Spleen (tissue), 11 donors: ENCODE data around the gene ALOX5AP. TPM values are rescaled to one million over a fixed set of nuclear protein-coding genes. Genes with fewer than 3 reads are reported as not detected.

Experiments used
- DNase-seq: peaks from one replicate; pipeline ENCODE4 v3.0.0-alpha.2; 2020
- H3K27ac ChIP-seq, 8 donors: fragments of 200-600 bp; sonication (generic) in 7 of 8; 1 replicate in 4 of 8; 2 replicates in 4 of 8; pipeline versions ENCODE4 v1.5.0 to v1.8.0; 2016 to 2021; ENCODE audit warnings: inconsistent platforms in 4 of 8, mild to moderate bottlenecking in 4 of 8, moderate library complexity in 1 of 8
- H3K27me3 ChIP-seq, 7 donors: fragments of 200-600 bp; sonication (generic) in 6 of 7; replicated peaks in 1 of 7; 1 replicate in 4 of 7; 2 replicates in 3 of 7; pipeline versions ENCODE4 v1.5.0 to v1.8.0; 2016 to 2021; ENCODE audit warnings: inconsistent platforms in 3 of 7, mild to moderate bottlenecking in 1 of 7
- H3K36me3 ChIP-seq, 6 donors: fragments of 200-600 bp; sonication (generic) in 5 of 6; 1 replicate in 4 of 6; 2 replicates in 2 of 6; pipeline versions ENCODE4 v1.5.0 to v1.8.0; 2016 to 2021; ENCODE audit warnings: inconsistent platforms in 2 of 6
- H3K4me1 ChIP-seq, 6 donors: fragments of 200-600 bp; sonication (generic) in 5 of 6; 1 replicate in 3 of 6; 2 replicates in 3 of 6; pipeline versions ENCODE4 v1.5.0 to v1.8.0; 2016 to 2021; ENCODE audit warnings: inconsistent platforms in 3 of 6
- H3K4me3 ChIP-seq, 8 donors: fragments of 200-600 bp; sonication (generic) in 7 of 8; 1 replicate in 4 of 8; 2 replicates in 4 of 8; pipeline versions ENCODE4 v1.5.0 to v1.8.0; 2016 to 2021; ENCODE audit warnings: inconsistent platforms in 4 of 8, mild to moderate bottlenecking in 4 of 8, moderate library complexity in 2 of 8
- H3K9me3 ChIP-seq, 8 donors: fragments of 200-600 bp; sonication (generic) in 7 of 8; 1 replicate in 4 of 8; 2 replicates in 4 of 8; pipeline versions ENCODE4 v1.5.0 to v1.8.0; 2016 to 2021; ENCODE audit warnings: inconsistent platforms in 4 of 8
- CTCF ChIP-seq, 11 experiments: fragments of 200-600 bp in 7 of 11; fragments of 450-650 bp in 4 of 11; sonication (generic) in 4 of 11; IDR thresholded peaks in 8 of 11; conservative IDR thresholded peaks in 3 of 11; 1 replicate in 7 of 11; 2 replicates in 4 of 11; pipeline versions ENCODE4 v1.4.0 to v1.8.0; 2016 to 2021; ENCODE audit warnings: antibody characterized with exemption in 11 of 11, inconsistent platforms in 4 of 11, mild to moderate bottlenecking in 1 of 11
- POLR2A ChIP-seq, 3 donors: fragments of 450-650 bp; IDR thresholded peaks; one replicate each; pipeline ENCODE4 v1.5.1; 2017; ENCODE audit warnings: antibody characterized with exemption in 3 of 3, mild to moderate bottlenecking in 1 of 3
- POLR2AphosphoS5 ChIP-seq, 3 donors: sonication (generic); formaldehyde crosslinking; IDR thresholded peaks; one replicate each; pipeline ENCODE4 v1.5.1; 2017; ENCODE audit warnings: antibody characterized with exemption in 3 of 3
- WGBS, 5 donors: extraction: QIAGEN DNeasy Blood & Tissue Kit in 3 of 5; methylation state at CpG; one replicate each; pipeline versions ENCODE4 v1.1.5 to v1.1.7; 2013 to 2018; 5-methylcytosine and 5-hydroxymethylcytosine counted together
- intact Hi-C: fragments of 100-400 bp; cut with DNase I; formaldehyde crosslinking; loops from one replicate; pipeline ENCODE4 v1.15.0; 2023; ENCODE audit warnings: low total_unique reads
- polyA plus RNA-seq, 3 donors: library from polyadenylated mRNA; stranded (reverse); fragments of 200-250 nt; gene quantifications; one replicate each; pipeline ENCODE4 v1.2.1, GENCODE V29; 2013
- total RNA-seq, 7 donors: library from RNA; depleted of rRNA in 3 of 7; stranded (reverse); fragments of >200 nt in 3 of 7; fragmentation: NEBNext Ultra II Directional in 4 of 7; extraction: Animal tissue kit (Norgen Biotek cat#: 25700) in 4 of 7; gene quantifications; one replicate each; pipeline versions ENCODE4 v1.1.0 to v1.2.1, GENCODE V29; 2016 to 2021
- donor health status: healthy with polysubstance abuse.
- donor health status: DM: no; HTN: no; CAD: no; lungs with moderate emphysema.
- donor health status: DM: no; HTN: no; CAD: no.
- donor health status: Bipolar disorder and iron deficiency.
- donor health status: healthy.
- donor health status: DM: no; HTN: no; CAD: no.
- donor health status: DM: yes; HTN: yes; CAD: no.

The ALOX5AP gene
- total and polyA plus RNA-seq, 10 donors, result 36.8 to 268 (median 70.0) TPM

- Histone ChIP-seq H3K27ac (peak overlapping the region in 5 of 8 donors; percentile 9 to 56 (median 29)), H3K36me3 (no peaks in the 10 kb centered on the region), H3K4me3 (no peak overlapping the region), H3K27me3 (no peaks in the 10 kb centered on the region), H3K4me1 (peaks cover 12 to 42% (median 28%) of the 10 kb centered on the region in 6 donors), H3K9me3 (no peaks in the 10 kb centered on the region)
- WGBS, 5 donors, result 68 to 86% (median 74%) methylated on average over 4 of the region's 4 CpGs
- TF ChIP-seq POLR2AphosphoS5 (IDR thresholded peaks at IDR 0.05) (no peak), CTCF (IDR thresholded peaks at IDR 0.05 in 8 of 11, conservative IDR thresholded peaks at IDR 0.05 in 3 of 11) (no peak), POLR2A (IDR thresholded peaks at IDR 0.05) (no peak)
- intact Hi-C loops, result loop anchor here (10.0 kb wide), 1 partner anchor 340 kb away; the partner anchor contains the start of gene HMGB1
- no peak for DNase-seq
Measured at GRCh38 chr13:30805132-30805537, 69.8 kb downstream of the ALOX5AP start.

GRCh38 chr13:30805603-30806011 is 70.3 kb downstream of the ALOX5AP start:
- H3K4me3 ChIP-seq, result no peak overlapping the region
- H3K36me3 ChIP-seq, result no peaks in the 10 kb centered on the region
- TF ChIP-seq POLR2A (IDR thresholded peaks at IDR 0.05), result no peak
- TF ChIP-seq POLR2AphosphoS5 (IDR thresholded peaks at IDR 0.05), result peak in 1 of 3 donors; percentile 38
- 70 to 82% (median 79%) methylated on average over 7 of the region's 7 CpGs for WGBS, 5 donors
- no peaks in the 10 kb centered on the region for H3K27me3 ChIP-seq
- no peak for DNase-seq
- peaks cover 12 to 42% (median 28%) of the 10 kb centered on the region in 6 donors for H3K4me1 ChIP-seq
- H3K27ac ChIP-seq, result peak overlapping the region in 5 of 8 donors; percentile 9 to 56 (median 29)
- H3K9me3 ChIP-seq, result no peaks in the 10 kb centered on the region
- intact Hi-C loops, result loop anchor here (10.0 kb wide), 1 partner anchor 341 kb away; the partner anchor contains the start of gene HMGB1

GRCh38 chr13:30806784-30807183 is 71.4 kb downstream of the ALOX5AP start:
- Histone ChIP-seq H3K9me3 (no peaks in the 10 kb centered on the region), H3K27ac (no peak overlapping the region), H3K36me3 (no peaks in the 10 kb centered on the region), H3K4me1 (peaks cover 12 to 42% (median 28%) of the 10 kb centered on the region in 6 donors), H3K4me3 (no peak overlapping the region), H3K27me3 (no peaks in the 10 kb centered on the region)
- WGBS, 5 donors, result 17 to 31% (median 25%) methylated on average over 3 of the region's 3 CpGs
- DNase-seq, result no peak
- intact Hi-C loops, result loop anchor here (10.0 kb wide), 1 partner anchor 342 kb away; the partner anchor contains the start of gene HMGB1
- TF ChIP-seq POLR2A (IDR thresholded peaks at IDR 0.05) (no peak), CTCF (IDR thresholded peaks at IDR 0.05 in 8 of 11, conservative IDR thresholded peaks at IDR 0.05 in 3 of 11) (no peak), POLR2AphosphoS5 (IDR thresholded peaks at IDR 0.05) (no peak)

DNA sequence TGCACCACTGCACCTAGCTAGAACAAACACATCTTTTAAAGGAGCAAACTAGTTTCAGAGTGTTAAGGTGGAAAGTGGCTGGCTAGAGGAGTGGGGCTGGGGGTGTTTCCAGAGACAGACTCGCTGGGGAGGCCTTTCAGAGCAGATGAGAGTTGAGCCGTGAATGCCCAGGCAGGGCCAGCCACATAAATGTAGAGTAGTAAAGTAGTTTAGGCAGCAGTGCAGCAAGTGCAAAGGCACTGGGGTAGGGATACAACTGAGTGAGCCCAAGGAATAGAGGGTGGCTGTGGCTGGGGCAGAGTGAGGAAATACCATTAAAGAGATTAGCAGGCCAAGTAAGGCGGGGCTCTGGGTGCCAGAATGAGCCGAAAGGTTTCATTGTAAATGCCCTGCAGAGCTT is 72.0 kb downstream of the ALOX5AP start:
- Histone ChIP-seq H3K9me3 (no peaks in the 10 kb centered on the region), H3K27ac (no peak overlapping the region), H3K27me3 (no peaks in the 10 kb centered on the region), H3K36me3 (no peaks in the 10 kb centered on the region), H3K4me3 (no peak overlapping the region), H3K4me1 (peaks cover 12 to 40% (median 27%) of the 10 kb centered on the region in 6 donors)
- no peak for DNase-seq
- no peak for TF ChIP-seq POLR2A (IDR thresholded peaks at IDR 0.05)
- intact Hi-C loops, result loop anchor here (10.0 kb wide), 1 partner anchor 343 kb away; the partner anchor contains the start of gene HMGB1
- 89 to 99% (median 95%) methylated on average over 4 of the region's 4 CpGs for WGBS, 5 donors

- TF ChIP-seq POLR2A (IDR thresholded peaks at IDR 0.05) (no peak), CTCF (IDR thresholded peaks at IDR 0.05 in 8 of 11, conservative IDR thresholded peaks at IDR 0.05 in 3 of 11) (no peak), POLR2AphosphoS5 (IDR thresholded peaks at IDR 0.05) (no peak)
- WGBS, 5 donors, result 60 to 90% (median 69%) methylated on average over 2 of the region's 2 CpGs
- Histone ChIP-seq H3K27ac (no peak overlapping the region), H3K4me3 (no peak overlapping the region), H3K36me3 (no peaks in the 10 kb centered on the region), H3K9me3 (no peaks in the 10 kb centered on the region), H3K27me3 (no peaks in the 10 kb centered on the region), H3K4me1 (peaks cover 5 to 28% (median 15%) of the 10 kb centered on the region in 6 donors)
- intact Hi-C loops, result loop anchor here (10.0 kb wide), 1 partner anchor 344 kb away; the partner anchor contains the start of gene HMGB1
- DNase-seq, result no peak
Measured at GRCh38 chr13:30808600-30808999, 73.3 kb downstream of the ALOX5AP start.
